HG02763 (cell line): ENCODE data around the gene PDPK1.

Experiments used
- ATAC-seq: cut with Tn5 transposase; IDR thresholded peaks from one replicate; pipeline ENCODE4 v1.9.1; 2021; ENCODE audit warnings: mild to moderate bottlenecking, moderate library complexity; ENCODE audit not compliant: unreplicated experiment

PDPK1 gene

DNA sequence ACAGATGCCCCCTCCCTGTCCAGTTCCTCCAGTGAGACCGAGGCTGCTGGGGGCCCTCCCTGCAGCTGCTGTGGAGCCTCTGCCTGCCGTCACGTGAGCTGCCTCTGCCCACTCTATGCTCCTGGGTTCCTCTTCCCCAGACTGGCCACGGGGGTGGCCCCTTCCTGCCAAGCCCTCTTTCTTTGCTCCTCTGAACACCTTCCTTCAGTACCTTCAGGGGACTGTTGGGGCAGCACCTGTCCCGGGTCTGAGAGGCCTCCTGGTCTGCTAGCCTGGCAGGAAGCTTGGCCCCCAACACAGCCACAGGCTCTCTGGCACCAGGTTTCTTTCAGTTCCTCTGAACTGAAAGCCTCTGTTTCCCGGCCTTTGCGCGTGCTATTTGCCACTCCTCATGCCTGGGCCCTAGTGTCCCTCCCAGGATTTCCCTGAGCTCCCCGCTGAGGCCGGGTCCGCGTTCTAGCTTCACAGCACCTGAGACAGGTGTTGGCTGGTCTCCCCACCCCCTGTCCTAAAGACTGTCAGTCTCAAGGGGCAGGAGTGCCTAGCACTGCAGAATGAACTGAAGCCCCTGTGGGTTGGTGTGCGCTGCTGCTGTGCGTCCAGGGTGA is 30.7 kb upstream of the PDPK1 start:
- no peak for ATAC-seq

DNA sequence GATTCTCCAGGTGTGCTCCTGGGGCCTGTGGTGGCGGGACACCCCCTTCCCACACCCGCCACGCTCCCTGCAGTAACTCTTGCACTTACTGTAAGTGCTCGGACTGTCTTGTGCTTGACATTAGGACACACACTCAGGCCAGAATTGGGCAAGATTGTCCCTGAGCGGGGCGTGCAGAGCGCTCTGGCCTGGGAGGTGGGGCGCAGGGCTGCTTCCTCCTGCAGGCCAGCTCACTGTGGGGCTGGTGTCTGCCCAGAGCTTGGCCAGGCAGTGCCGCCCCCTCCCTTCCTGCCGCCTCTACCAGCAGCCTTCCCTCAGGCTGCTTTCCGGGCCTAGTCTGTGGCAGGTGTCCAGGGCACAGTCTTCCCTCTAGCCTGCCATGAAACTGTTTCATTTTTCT is 30.2 kb upstream of the PDPK1 start:
- no peak for ATAC-seq

DNA sequence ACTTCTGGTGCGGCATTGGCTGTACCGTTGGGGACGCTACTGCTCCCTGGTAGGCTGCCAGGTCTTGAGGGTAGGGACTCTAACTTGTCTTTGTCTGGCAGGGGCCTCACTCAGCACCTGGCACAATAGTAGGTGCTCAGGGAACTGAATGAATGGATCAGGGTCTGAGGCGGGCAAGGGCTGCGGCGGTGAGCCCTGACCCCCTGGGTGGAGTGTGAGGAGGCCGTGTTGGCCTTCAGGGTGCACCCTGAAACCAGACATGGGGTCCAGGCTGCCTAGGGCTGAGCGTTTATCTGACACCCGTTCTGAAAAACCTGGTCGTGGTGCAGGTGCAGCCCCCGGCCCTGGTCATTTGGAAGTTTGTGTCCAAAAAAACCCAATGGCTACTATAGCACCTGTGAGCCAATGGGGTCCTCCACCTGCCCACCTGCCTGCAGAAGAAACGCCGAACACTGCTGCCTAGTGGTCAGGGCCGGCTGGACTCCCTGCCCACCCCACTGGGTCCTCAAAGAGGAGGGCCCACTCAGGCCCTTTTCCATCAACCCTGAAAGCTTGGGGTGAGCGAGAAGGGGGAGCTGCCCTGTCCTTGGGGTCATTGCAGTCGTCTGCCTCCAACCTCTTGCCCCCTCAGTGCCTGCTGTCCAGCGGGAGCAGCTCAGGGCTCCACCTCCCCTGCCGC is 29.0 kb upstream of the PDPK1 start:
- no peak for ATAC-seq

DNA sequence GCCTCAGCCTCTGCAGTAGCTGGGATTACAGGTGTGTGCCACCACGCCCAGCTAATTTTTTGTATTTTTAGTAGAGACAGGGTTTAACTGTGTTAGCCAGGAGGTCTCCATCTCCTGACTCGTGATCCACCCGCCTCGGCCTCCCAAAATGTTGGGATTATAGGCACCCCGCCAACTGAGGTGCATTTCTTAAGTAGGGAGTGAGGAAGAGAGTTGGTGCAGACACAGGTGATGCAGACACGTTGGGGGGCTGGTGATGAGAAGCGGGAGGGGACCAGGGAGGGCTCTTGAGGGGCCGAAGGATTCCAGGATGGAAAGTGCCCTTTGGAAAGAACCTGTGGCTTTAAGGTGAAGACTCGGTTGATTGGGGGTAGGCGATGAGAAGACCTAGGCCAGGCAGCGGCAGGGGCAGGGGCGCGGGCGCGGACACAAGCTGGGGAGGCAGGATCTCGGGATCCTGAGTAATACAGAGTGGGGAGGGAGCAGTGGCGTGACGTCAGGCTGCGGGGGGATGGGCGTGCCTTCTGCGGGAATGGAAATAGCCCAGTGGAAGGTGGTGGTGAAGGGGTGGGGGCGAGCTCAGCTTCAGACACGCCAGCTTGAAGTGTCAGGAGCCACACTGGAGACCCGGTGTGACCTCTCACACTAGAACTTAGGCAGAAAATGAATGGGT is 26.6 kb upstream of the PDPK1 start:
- ATAC-seq = no peak

DNA sequence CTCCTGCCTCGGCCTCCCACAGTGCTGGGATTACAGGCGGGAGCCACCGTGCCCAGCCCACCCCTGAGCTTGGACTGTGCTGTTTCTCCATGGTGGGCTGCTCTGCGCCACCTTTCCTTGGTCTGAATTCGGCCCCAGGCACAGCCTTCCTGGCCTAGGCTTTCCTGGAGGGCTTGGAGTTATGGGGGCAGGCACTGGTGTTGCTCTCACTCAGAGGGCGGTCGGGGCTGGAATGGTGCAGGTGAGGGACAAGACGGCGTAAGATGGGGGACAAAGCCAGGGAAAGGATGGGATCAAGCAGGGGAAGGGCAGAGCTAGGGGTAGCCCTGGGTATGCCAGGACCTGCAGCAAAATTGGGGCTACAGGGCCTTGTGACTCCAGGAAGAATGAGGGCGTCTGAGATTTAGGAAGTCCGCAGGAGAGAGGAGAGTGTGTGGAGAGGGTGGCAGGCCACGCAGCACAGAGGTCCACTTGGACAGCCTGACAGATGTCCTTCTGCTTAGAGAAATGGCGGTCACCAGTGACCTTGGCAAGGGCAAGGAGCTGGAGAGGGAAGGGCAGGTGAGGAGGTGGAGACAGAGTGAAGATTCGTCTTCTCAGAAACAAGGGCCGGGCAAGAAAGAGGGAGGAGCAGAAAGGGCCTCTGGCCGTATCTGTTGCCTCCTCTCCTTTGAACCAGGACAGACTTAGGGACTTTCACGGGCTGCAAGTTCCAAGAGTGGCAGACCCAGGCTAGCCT is 25.7 kb upstream of the PDPK1 start:
- no peak for ATAC-seq

DNA sequence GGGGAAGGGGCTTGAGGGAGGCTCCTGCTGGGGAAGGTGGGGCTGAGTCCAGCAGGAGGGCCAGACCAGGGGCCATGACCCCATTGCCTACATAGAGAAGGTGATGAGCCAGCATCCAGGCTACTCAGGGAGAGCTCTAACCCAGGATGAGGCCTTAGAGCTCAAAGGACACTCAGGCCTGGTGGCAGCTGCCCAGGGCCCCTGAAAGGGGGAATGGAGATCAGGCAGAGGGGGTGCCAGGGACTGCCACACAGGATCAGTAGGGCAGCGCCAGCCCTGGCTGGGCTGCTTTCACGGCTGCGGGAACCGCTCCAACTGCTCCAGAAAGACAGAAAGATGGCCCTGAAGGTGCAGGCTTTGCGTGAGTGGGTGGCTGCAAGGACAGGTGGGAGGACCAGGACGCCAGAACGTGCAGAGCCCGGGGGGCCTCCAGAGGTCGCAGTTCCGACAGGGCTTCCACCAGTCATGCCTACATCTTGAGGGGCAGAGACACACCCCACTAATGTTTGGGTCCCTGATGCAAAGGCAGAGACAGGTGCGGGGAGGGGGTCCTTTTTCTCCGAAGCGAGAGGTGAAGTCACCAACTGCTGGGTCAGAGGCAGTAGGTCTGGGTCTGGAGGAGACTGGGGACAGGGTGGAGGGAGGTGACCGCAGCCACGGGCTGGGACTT is 25.0 kb upstream of the PDPK1 start:
- no peak for ATAC-seq

DNA sequence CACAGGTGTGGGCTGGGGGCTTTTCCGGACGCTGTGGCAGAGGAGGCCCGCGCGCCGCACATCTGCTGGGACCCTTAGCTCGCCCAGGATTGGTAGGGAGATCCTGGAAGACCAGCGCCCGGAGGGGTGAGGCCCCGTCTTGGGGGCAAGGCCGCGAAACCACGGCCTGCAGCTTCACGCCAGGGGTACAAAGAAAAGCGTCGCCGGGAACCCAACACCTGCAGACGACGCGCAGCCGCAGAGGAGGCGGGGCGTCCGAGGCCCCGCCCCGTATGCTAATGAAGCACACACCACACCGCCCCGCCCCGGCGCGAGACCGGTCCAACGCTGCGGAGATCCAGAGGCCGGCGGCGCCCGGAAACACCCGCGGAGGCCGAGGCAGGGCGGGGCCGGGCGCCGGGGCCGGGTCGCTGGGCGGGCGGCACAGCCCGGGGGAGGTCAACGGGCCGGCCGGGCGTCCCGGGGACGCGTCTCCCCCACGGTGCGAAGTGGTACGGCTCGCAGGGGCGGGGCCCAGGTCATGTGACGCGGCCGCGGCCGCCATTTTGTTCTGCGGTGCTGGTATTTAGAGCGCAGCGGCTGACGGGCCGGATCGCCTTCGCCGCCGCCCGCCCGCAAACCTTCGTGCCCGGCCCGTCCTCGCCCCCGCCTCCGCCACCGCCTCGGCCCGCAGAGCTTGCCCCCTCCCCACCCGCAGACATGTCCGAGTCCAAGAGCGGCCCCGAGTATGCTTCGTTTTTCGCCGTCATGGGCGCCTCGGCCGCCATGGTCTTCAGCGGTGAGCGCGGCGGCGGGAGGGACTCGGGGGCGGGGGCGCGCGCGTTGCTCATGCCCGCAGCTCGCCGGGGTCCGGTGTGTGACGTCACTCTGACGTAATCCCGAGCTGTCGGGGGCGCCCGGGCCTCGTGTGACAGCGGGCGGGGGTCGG is 24.2 kb upstream of the PDPK1 start, which contains the start of gene ATP6V0C:
Gene ATP6V0C (plus strand): TSS at position 548 of the 928 bp plus-strand sequence. CDS start 152 bp downstream, at position 700.
- ATAC-seq = peak; percentile 67

DNA sequence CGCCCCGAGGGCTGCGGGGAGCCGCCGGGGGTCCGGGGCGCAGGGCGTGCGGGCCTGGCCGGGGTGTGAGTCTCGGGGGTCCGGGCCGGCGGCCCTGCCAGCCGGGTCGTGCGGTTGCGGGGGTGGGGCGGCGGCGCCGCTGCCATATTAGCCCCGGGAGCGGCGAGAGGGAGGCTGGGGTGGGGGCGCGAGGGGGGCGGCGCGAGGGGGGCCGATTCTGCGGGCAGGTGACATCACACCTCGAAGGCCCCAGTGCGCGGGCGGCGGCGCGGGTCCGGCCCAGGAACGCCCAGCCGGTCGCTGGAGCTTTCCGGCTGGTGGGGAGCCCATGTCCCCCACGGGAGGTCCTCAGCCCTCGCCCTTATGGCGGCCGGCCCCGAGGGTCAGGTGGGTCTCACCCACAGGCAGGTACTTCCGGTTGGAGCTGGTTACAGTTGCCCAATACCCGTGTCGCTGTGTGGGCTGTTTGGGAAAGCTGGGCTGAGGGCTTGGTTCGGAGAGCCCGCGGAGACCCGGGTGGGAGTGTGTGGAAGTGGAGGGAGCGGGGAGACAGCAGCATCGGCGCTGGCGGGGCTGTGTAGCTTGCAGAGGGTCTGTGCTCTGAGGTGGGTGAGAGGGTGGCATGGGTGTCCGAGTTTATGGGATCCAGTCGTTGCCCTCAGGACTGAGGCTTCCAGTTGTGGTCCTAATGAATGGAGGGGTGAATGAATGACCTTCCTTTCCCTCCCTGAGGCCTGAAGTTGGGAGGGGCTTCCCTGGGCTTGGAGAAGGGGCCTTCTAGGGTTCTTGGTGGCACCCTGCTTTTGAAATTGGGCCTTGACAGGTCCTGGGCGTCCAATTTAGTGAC is 23.3 kb upstream of the PDPK1 start:
- no peak for ATAC-seq

DNA sequence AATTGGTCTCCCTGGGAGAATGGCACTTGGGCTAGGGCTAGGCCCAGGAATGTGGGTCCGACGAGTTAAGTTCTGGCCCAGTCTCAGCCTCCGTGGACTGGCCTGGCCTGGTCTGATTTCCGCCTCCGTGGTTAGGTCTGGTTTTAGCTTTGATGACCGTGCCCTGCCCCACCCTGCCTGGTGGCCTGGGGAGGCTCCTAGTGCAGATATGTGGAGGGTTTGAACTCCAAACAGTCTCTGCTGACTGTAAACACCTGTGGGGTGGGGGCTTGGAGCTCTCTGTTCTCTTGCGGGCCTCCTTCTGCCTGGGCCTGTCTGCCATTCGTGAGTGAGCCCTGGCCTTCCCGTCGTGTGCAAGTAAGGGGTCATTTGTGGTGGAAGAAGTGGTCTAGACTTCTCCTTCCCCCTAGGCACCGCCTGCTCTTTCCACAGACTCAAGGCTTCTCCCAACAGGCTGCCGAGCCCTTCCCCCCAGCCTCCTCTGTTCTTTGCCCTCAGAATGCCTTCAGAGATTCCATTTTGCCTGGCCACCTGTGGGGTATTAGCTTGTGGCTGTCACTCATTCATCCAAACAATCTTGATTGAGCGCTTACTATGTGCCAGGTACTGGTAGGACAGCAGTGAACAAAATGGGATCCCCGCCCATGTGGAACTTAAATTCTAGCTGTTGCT is 22.5 kb upstream of the PDPK1 start:
- ATAC-seq = no peak

DNA sequence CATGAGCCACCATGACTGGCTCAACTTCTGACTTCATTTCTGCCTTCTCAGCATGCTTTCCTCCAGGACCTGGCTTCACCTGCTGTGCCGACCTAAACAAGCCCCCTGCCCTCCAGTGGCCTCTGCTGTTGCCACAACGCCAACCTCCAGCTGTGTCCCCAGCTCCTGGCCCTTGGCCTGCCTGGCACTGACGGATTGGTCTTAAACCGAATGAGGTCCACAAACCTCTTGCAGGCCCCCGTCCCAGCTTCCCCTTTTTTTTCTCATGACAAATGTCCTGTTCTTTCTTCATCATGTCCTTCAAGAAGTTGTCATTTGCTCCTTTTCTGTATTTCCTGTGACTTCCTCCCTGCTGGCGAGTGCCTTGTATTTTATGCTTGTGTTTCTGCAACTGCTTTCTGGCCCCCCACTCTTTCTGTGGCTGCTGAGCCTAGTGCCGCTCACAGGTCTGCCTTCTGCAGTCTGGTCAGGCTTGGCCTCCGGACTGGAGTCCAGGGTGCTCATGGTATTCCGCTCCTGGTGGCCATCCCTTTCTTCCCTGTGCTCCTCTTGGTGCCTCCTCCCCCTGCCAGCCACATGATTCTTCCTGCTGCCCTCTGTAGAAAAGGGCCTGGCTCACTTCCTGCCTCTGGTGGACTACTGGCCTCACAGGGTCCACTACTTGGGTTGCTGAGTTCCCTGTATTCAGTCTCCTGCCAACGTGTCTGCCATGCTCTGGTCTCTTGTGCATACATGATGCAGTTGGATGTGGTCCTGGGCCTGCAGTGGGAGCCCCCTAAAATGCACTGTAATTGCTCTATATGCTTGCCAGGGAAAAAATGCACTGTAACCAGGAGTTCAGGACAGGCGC is 21.2 kb upstream of the PDPK1 start:
- ATAC-seq = no peak

DNA sequence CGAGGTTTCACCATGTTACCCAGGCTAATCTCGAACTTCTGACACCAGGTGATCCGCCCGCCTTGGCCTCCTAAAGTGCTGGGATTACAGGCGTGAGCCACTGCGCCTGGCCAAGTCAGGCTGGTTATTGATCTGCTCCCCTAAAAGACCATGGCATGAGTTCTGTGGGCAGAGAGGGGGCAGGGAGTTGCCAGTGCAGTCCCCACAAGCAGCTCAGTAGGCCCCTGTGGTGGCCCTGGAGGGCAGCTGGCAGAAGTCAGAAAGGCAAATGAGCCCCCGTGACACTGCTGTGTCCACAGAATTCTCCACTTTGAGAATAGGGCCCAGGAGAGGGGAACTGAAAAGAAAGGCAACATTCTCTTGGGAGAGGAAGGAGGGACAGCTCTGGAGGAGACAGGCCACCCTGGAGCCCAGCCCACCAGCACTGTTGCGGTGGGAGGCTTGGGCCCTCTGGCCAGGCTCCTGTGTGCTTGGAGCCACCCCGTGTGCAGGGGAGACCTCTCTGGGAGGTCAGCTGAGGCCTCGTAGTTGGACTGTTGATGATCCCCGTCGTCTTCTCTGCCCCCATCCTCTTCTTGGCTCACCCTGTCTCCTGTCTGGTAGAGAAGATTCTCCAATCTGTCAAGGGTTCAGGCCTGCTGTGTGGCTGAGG is 19.7 kb upstream of the PDPK1 start:
- no peak for ATAC-seq

DNA sequence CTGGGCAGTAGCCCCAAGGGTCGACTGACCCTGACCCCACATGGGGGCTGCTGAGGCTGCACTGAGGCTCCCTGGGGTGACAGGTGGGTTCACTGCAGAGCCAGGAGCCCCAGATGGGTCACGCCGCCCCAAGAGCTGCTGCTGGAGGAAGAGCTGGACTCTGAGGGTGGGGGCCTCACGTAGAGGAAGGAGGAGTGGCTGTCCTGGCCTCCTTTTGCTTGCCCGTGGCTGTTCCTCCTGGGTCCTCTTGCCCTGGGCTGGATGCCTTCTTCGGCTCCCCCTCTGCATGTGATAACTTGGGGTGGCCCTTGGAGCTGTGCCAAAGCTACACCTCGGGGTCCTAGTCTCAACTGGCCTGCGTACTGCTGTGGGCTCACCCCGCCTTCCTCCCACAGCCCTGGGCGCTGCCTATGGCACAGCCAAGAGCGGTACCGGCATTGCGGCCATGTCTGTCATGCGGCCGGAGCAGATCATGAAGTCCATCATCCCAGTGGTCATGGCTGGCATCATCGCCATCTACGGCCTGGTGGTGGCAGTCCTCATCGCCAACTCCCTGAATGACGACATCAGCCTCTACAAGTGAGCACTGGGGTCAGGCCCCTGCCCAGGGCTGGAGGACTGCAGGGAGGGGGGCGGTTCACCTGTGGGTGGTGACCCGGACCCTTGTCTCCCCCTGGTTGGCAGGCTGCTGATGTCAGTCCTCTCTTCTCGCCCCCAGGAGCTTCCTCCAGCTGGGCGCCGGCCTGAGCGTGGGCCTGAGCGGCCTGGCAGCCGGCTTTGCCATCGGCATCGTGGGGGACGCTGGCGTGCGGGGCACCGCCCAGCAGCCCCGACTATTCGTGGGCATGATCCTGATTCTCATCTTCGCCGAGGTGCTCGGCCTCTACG is 18.8 kb upstream of the PDPK1 start:
- ATAC-seq = no peak

DNA sequence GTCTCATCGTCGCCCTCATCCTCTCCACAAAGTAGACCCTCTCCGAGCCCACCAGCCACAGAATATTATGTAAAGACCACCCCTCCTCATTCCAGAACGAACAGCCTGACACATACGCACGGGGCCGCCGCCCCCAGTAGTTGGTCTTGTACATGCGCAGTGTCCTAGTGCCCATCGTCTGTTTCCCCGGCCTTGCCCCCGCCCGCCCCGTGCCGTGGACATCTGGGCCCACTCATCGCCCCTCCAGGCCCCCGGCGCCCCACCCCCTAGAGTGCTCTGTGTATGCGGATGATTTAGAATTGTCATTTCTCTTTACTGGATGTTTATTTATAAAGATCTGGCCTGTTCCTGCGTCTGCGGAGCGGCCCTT is 18.1 kb upstream of the PDPK1 start:
- ATAC-seq = no peak

DNA sequence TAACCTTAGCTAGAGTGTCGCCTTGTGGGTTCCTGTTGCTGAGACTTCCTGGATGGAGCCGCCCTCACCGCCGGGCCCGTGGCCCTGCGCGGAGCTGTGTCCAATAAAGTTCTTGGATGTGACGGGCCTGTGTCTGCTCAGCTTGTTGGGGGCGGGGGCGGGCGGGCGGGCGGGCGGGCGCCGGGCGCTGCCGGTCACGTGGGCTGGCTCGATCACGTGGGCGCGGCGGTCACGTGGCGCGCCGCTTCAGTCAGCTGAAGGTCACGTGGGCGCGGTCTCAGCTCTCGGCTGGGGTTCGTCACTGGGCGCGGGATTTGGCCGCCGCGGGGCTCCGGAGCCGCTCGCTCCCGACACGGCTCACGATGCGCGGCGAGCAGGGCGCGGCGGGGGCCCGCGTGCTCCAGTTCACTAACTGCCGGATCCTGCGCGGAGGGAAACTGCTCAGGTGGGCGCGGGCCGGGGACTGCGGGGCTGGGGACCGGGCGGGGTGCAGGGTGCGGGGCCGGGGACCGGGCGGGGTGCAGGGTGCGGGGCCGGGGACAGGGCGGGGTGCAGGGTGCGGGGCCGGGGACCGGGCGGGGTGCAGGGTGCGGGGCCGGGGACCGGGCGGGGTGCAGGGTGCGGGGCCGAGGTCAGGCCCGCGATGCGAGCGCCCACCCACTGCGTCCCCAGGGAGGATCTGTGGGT is 17.6 kb upstream of the PDPK1 start, which contains the start of gene AMDHD2:
Gene AMDHD2 (plus strand): TSS at position 275 of the 687 bp plus-strand sequence. CDS start 88 bp downstream, at position 363.
- ATAC-seq = peak; percentile 56

DNA sequence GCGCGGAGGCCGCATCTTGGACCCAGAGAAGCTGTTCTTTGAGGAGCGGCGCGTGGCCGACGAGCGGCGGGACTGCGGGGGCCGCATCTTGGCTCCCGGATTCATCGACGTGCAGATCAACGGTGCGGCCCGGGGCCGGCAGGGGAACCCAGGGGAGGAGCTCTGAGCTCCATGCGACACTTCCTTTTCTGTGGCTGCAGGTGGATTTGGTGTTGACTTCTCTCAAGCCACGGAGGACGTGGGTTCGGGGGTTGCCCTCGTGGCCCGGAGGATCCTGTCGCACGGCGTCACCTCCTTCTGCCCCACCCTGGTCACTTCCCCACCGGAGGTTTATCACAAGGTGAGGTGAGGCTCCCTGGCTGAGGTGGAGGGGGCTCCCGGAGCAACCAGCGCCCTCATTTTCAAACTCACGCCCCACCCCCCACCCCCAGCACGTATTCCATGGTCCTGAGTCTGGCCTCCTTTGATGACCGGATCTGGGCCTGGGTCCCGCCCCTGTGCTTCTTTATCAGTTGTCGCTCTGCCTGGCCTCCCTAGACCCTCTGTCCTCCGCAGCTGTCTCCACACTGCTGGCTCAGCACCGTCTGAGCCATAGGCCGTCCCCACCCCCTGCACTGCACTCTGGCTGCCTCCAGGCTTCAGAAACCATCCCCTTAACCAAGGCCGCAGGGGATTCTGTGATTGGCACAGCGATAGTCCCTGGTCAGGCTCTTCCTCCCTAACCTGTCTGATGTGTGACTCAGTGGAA is 16.9 kb upstream of the PDPK1 start:
- ATAC-seq = no peak
